ENCODE measurements around the gene MCOLN2. TPM values are rescaled to one million over a fixed set of nuclear protein-coding genes. Genes with fewer than 3 reads are reported as not detected.
A peak's percentile ranks its signal among the peaks of the same experiment; 100 is the strongest.

The MCOLN2 gene
- 0.23 TPM in 1 of 2 replicates, not detected in the other for total RNA-seq (2021)
- Bru-seq, nascent RNA = percentile 16 among the genes with signal in this experiment
- percentile 15 among the genes with signal in this experiment for BruChase-seq, experiment 1, labeled RNA remaining after a 2-hour chase
- percentile 15 among the genes with signal in this experiment for BruChase-seq, experiment 2, labeled RNA remaining after a 6-hour chase
- long read RNA-seq = 0 reads

GRCh38 chr1:84996846-84997666, at the start of gene MCOLN2:
Gene MCOLN2, minus strand, starts transcription at chr1:84997113. Its CDS starts 241 bp downstream, at chr1:84996872.
- H3K9me2 ChIP-seq (ENCODE audit: insufficient read depth) = no peaks in the 10 kb centered on the region
- peak in 1 of 2 experiments; percentile 19 for DNase-seq
- H3K27ac ChIP-seq = no peak within 1 kb of the TSS

GRCh38 chr1:85042413-85042812, 45.5 kb upstream of the MCOLN2 start:
- Histone ChIP-seq H3K27ac (no peak overlapping the region), H3K36me3 (ENCODE audit: low read depth) (no peaks in the 10 kb centered on the region), H3K27me3 (ENCODE audit: insufficient read depth, low read depth) (no peaks in the 10 kb centered on the region), H3K4me3 (no peak overlapping the region), H3K9me3 (ENCODE audit: insufficient read depth, low read depth) (no peaks in the 10 kb centered on the region), H3K9me2 (ENCODE audit: insufficient read depth) (no peaks in the 10 kb centered on the region), H3K79me2 (ENCODE audit: low read depth) (no peaks in the 10 kb centered on the region), H4K20me1 (ENCODE audit: insufficient read depth) (no peaks in the 10 kb centered on the region), H3K4me1 (replicated peaks; ENCODE audit: insufficient read depth) (no peaks in the 10 kb centered on the region), H2AFZ (no peak overlapping the region), H3F3A (ENCODE audit: insufficient read depth, low read depth) (no peaks in the 10 kb centered on the region), H3K4me2 (no peak overlapping the region)
- intact Hi-C loops (cut with micrococcal nuclease; ENCODE audit: unreplicated experiment) = loop anchor here (10.0 kb wide), 1 partner anchor 98 kb away; no protein-coding TSS in a partner anchor
- POLR2A ChIA-PET (ENCODE audit: unreplicated experiment) = no interaction called here
- no peak for TF ChIP-seq EZH2 (IDR thresholded peaks at IDR 0.05; ENCODE audit: low read depth)
- TF ChIP-seq CTCF (conservative IDR thresholded peaks at IDR 0.05) = no peak
- CTCF ChIA-PET = no interaction called here
- DNase-seq = no peak
- no TSS peak for BruUV-seq (replicated peaks)

More at GRCh38 chr1:84996846-84997666, at the start of gene MCOLN2:
- BruUV-seq (replicated peaks) = no TSS peak
- ChIA-PET POLR2A (ENCODE audit: unreplicated experiment) (no interaction called here), CTCF (no interaction called here)
- peak within 1 kb of the TSS; percentile 91 for H3K4me3 ChIP-seq
- no peaks in the 10 kb centered on the region for H4K20me1 ChIP-seq (ENCODE audit: insufficient read depth)
- intact Hi-C loops (cut with micrococcal nuclease; ENCODE audit: unreplicated experiment) = no loop called here
- H3K79me2 ChIP-seq (ENCODE audit: low read depth) = no peaks in the 10 kb centered on the region
- peaks cover 5% of the 10 kb centered on the region; the same call in 1 of the 2 replicates for H3K4me1 ChIP-seq (replicated peaks; ENCODE audit: insufficient read depth)
- H3F3A ChIP-seq (ENCODE audit: insufficient read depth, low read depth) = no peaks in the 10 kb centered on the region
- peaks cover 21% of the 10 kb centered on the region for H3K27me3 ChIP-seq (ENCODE audit: insufficient read depth, low read depth)
- peak within 1 kb of the TSS; percentile 100 for H3K4me2 ChIP-seq
- H3K9me3 ChIP-seq (ENCODE audit: insufficient read depth, low read depth) = no peaks in the 10 kb centered on the region
- H3K36me3 ChIP-seq (ENCODE audit: low read depth) = no peaks in the 10 kb centered on the region
- TF ChIP-seq CTCF (conservative IDR thresholded peaks at IDR 0.05) (no peak; the same call in 1 of the 2 replicates), EZH2 (IDR thresholded peaks at IDR 0.05; ENCODE audit: low read depth) (no peak)
- peak within 1 kb of the TSS; percentile 96 for H2AFZ ChIP-seq

- TF ChIP-seq CTCF (conservative IDR thresholded peaks at IDR 0.05) (no peak), EZH2 (IDR thresholded peaks at IDR 0.05; ENCODE audit: low read depth) (no peak)
- H3K4me2 ChIP-seq = no peak overlapping the region
- no peak overlapping the region for H3K27ac ChIP-seq
- no peaks in the 10 kb centered on the region for H4K20me1 ChIP-seq (ENCODE audit: insufficient read depth)
- no peaks in the 10 kb centered on the region for H3K36me3 ChIP-seq (ENCODE audit: low read depth)
- DNase-seq = no peak
- POLR2A ChIA-PET (ENCODE audit: unreplicated experiment) = no interaction called here
- no peaks in the 10 kb centered on the region for H3K27me3 ChIP-seq (ENCODE audit: insufficient read depth, low read depth)
- no peaks in the 10 kb centered on the region for H3K79me2 ChIP-seq (ENCODE audit: low read depth)
- no peaks in the 10 kb centered on the region for H3F3A ChIP-seq (ENCODE audit: insufficient read depth, low read depth)
- H2AFZ ChIP-seq = no peak overlapping the region
- H3K9me2 ChIP-seq (ENCODE audit: insufficient read depth) = no peaks in the 10 kb centered on the region
- no peaks in the 10 kb centered on the region for H3K4me1 ChIP-seq (replicated peaks; ENCODE audit: insufficient read depth)
- CTCF ChIA-PET = no interaction called here
- BruUV-seq (replicated peaks) = no TSS peak
- H3K4me3 ChIP-seq = no peak overlapping the region
- intact Hi-C loops (cut with micrococcal nuclease; ENCODE audit: unreplicated experiment) = loop anchor here (10.0 kb wide), 1 partner anchor 97 kb away; no protein-coding TSS in a partner anchor
- H3K9me3 ChIP-seq (ENCODE audit: insufficient read depth, low read depth) = no peaks in the 10 kb centered on the region
Measured at GRCh38 chr1:85041793-85042192, 44.9 kb upstream of the MCOLN2 start.

Data from PC-9 (cell line).